ENCODE results near the gene CCDC171. TPM values are rescaled to one million over a fixed set of nuclear protein-coding genes. Genes with fewer than 3 reads are reported as not detected.
"Not testable (repeated sequence)": the region's sequence is repeated elsewhere in the genome, so short reads cannot be mapped to it uniquely, and the experiment has no call there.

Gene CCDC171
- total RNA-seq, 2 donors from 2014 or later = 2.3 to 4.7 TPM

- Histone ChIP-seq H3K36me3 (replicated peaks in 1 of 2; ENCODE audit: insufficient read depth in 1 of 2, low read depth in 2 of 2) (no peaks in the 10 kb centered on the region), H3K4me1 (no peaks in the 10 kb centered on the region), H3K9me3 (no peaks in the 10 kb centered on the region), H3K4me3 (no peak overlapping the region), H3K27ac (no peak overlapping the region), H3K27me3 (no peaks in the 10 kb centered on the region)
- no peak for DNase-seq
- TF ChIP-seq POLR2A (IDR thresholded peaks at IDR 0.05) = no peak
- TF ChIP-seq, protein P1, sequence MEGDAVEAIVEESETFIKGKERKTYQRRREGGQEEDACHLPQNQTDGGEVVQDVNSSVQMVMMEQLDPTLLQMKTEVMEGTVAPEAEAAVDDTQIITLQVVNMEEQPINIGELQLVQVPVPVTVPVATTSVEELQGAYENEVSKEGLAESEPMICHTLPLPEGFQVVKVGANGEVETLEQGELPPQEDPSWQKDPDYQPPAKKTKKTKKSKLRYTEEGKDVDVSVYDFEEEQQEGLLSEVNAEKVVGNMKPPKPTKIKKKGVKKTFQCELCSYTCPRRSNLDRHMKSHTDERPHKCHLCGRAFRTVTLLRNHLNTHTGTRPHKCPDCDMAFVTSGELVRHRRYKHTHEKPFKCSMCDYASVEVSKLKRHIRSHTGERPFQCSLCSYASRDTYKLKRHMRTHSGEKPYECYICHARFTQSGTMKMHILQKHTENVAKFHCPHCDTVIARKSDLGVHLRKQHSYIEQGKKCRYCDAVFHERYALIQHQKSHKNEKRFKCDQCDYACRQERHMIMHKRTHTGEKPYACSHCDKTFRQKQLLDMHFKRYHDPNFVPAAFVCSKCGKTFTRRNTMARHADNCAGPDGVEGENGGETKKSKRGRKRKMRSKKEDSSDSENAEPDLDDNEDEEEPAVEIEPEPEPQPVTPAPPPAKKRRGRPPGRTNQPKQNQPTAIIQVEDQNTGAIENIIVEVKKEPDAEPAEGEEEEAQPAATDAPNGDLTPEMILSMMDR (IDR thresholded peaks at IDR 0.05) = no peak
- ATAC-seq = no peak
- intact Hi-C loops (cut with DNase I) = no loop called here
Observed at GRCh38 chr9:15670246-15670645, 117.4 kb downstream of the CCDC171 start.

- Histone ChIP-seq H3K27ac (no peak overlapping the region), H3K4me3 (no peak overlapping the region), H3K36me3 (replicated peaks in 1 of 2; ENCODE audit: insufficient read depth in 1 of 2, low read depth in 2 of 2) (no peaks in the 10 kb centered on the region), H3K9me3 (no peaks in the 10 kb centered on the region), H3K27me3 (no peaks in the 10 kb centered on the region), H3K4me1 (no peaks in the 10 kb centered on the region)
- DNase-seq (no peak), ATAC-seq (no peak)
- intact Hi-C loops (cut with DNase I) = no loop called here
- TF ChIP-seq POLR2A (IDR thresholded peaks at IDR 0.05) = no peak
- TF ChIP-seq, protein P1 (IDR thresholded peaks at IDR 0.05) = no peak
- WGBS, 2 donors = 92 to 96% methylated on average over 7 of the region's 7 CpGs
Observed at GRCh38 chr9:15670894-15671293, 118.1 kb downstream of the CCDC171 start.

GRCh38 chr9:15693701-15694100 lies 140.9 kb downstream of the CCDC171 start:
- ATAC-seq (no peak), DNase-seq (no peak)
- Histone ChIP-seq H3K9me3 (no peaks in the 10 kb centered on the region), H3K36me3 (replicated peaks in 1 of 2; ENCODE audit: insufficient read depth in 1 of 2, low read depth in 2 of 2) (peaks cover 0 to 2% of the 10 kb centered on the region in 2 donors), H3K27me3 (no peaks in the 10 kb centered on the region), H3K4me1 (no peaks in the 10 kb centered on the region), H3K27ac (no peak overlapping the region), H3K4me3 (no peak overlapping the region)
- no peak for TF ChIP-seq POLR2A (IDR thresholded peaks at IDR 0.05)
- intact Hi-C loops (cut with DNase I) = no loop called here

- H3K9me3 ChIP-seq = peaks cover 0 to 3% (median 0%) of the 10 kb centered on the region in 3 donors
- no peaks in the 10 kb centered on the region for H3K4me1 ChIP-seq
- H3K36me3 ChIP-seq (replicated peaks in 1 of 2; ENCODE audit: insufficient read depth in 1 of 2, low read depth in 2 of 2) = peaks cover 0 to 2% of the 10 kb centered on the region in 2 donors
- ATAC-seq (no peak), DNase-seq (no peak)
- no peak overlapping the region for H3K4me3 ChIP-seq
- no peaks in the 10 kb centered on the region for H3K27me3 ChIP-seq
- TF ChIP-seq, protein P1 (IDR thresholded peaks at IDR 0.05) = no peak
- 48 to 59% methylated on average over 1 of the region's 1 CpG for WGBS, 2 donors
- no peak overlapping the region for H3K27ac ChIP-seq
- intact Hi-C loops (cut with DNase I) = no loop called here
Observed at GRCh38 chr9:15696979-15697378, 144.1 kb downstream of the CCDC171 start.

DNA sequence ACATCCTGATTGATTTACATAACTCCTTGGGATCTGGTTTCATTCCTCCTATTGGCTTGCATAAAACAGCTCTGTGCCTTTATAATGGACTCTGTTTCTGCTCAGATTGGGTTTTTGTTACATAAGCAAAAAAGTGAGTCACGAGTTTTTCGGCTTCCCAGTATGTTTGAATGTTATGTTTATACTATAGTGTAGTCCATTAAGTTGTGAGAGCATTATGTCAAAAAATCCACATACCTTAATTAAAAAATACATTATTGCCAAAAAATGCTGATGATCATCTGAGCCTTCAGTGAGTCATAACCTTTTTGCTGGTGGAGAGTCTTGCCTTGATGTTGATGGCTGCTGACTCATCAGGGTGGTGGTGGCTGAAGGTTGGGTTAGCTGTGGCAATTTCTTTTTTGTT lies 144.6 kb downstream of the CCDC171 start:
- DNase-seq = no peak
- intact Hi-C loops (cut with DNase I) = no loop called here

DNA sequence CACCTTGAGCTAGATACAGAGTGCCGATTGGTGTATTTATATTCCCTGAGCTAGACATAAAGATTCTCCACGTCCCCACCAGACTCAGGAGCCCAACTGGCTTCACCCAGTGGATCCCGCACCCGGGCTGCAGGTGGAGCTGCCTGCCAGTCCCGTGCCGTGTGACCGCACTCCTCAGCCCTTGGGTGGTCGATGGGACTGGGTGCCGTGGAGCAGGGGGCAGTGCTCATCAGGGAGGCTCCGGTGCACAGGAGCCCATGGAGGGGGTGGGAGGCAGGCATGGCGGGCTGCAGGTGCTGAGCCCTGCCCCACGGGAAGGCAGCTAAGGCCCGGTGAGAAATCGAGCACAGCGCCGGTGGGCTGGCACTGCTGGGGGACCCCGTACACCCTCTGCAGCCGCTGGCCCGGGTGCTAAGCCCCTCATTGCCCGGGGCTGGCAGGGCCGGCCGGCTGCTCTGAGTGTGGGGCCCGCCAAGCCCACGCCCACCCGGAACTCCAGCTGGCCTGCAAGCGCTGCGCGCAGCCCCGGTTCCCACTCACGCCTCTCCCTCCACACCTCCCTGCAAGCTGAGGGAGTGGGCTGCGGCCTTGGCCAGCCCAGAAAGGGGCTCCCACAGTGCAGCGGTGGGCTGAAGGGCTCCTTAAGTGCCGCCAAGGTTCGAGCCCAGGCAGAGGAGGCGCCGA lies 147.2 kb downstream of the CCDC171 start:
- H3K27ac ChIP-seq; H3K27me3 ChIP-seq; H3K4me1 ChIP-seq; H3K4me3 ChIP-seq; ATAC-seq; DNase-seq; H3K9me3 ChIP-seq; H3K36me3 ChIP-seq (replicated peaks in 1 of 2; ENCODE audit: insufficient read depth in 1 of 2, low read depth in 2 of 2); intact Hi-C loops (cut with DNase I): not testable (repeated sequence)
- WGBS, 2 donors = 88 to 94% methylated on average over 12 to 25 of the region's 36 CpGs

More for the DNA sequence above, 144.6 kb downstream of the CCDC171 start:
- 98 to 99% methylated on average over 2 of the region's 2 CpGs for WGBS, 2 donors
- Histone ChIP-seq H3K4me1 (no peaks in the 10 kb centered on the region), H3K36me3 (replicated peaks in 1 of 2; ENCODE audit: insufficient read depth in 1 of 2, low read depth in 2 of 2) (peaks cover 0 to 2% of the 10 kb centered on the region in 2 donors), H3K9me3 (peaks cover 0 to 5% (median 0%) of the 10 kb centered on the region in 3 donors), H3K27me3 (no peaks in the 10 kb centered on the region), H3K27ac (no peak overlapping the region), H3K4me3 (no peak overlapping the region)
- no peak for ATAC-seq
- TF ChIP-seq POLR2A (IDR thresholded peaks at IDR 0.05) = no peak
- TF ChIP-seq, protein P1 (IDR thresholded peaks at IDR 0.05) = no peak
